OCI-LY3 (cell line): Measurements from ENCODE around the gene XPO5.
A peak's percentile ranks its signal among the peaks of the same experiment; 100 is the strongest.

ENCODE experiments used
- H2AFZ ChIP-seq: fragments of 200-600, 300-600 bp; shearing (Covaris generic); 2 replicates; pipeline ENCODE4 v1.6.0; 2014; ENCODE audit warnings: antibody characterized with exemption, low read depth, low read length
- H3K27ac ChIP-seq: fragments of 200-600, 300-600 bp; sonication (generic); 2 replicates; pipeline ENCODE4 v1.5.1; 2014; ENCODE audit warnings: mild to moderate bottlenecking, low read length, moderate library complexity, mixed read lengths
- H3K27me3 ChIP-seq: fragments of 200-600, 300-600 bp; sonication (generic); 2 replicates; pipeline ENCODE4 v1.6.1; 2014; ENCODE audit warnings: low read depth, low read length, mixed read lengths
- H3K36me3 ChIP-seq: fragments of 200-600, 300-600 bp; sonication (generic); replicated peaks from 2 replicates; pipeline ENCODE3; 2014; ENCODE audit warnings: low read depth, low read length, mixed read lengths
- H3K4me1 ChIP-seq: fragments of 300-600, 200-600 bp; sonication (generic); 2 replicates; pipeline ENCODE4 v1.6.1; 2014; ENCODE audit warnings: low read length, mixed read lengths
- H3K4me2 ChIP-seq: fragments of 200-600, 300-600 bp; sonication (generic); 2 replicates; pipeline ENCODE4 v1.6.1; 2014; ENCODE audit warnings: low read length, mixed read lengths
- H3K4me3 ChIP-seq: fragments of 300-600, 200-600 bp; sonication (generic); 2 replicates; pipeline ENCODE4 v1.5.1; 2014; ENCODE audit warnings: antibody characterized with exemption, mild to moderate bottlenecking, low read length, moderate library complexity
- H3K79me2 ChIP-seq: fragments of 300-600, 200-600 bp; shearing (Covaris generic); 2 replicates; pipeline ENCODE4 v1.6.1; 2014; ENCODE audit warnings: mild to moderate bottlenecking, low read length, mixed read lengths
- H3K9ac ChIP-seq: fragments of 300-600, 200-600 bp; shearing (Covaris generic); 2 replicates; pipeline ENCODE4 v1.6.0; 2014; ENCODE audit warnings: mild to moderate bottlenecking, low read length, moderate library complexity
- H3K9me3 ChIP-seq: fragments of 200-600, 300-600 bp; shearing (Covaris generic); 2 replicates; pipeline ENCODE4 v1.6.1; 2014; ENCODE audit warnings: low read length, mixed read lengths; ENCODE audit not compliant: insufficient read depth
- H4K20me1 ChIP-seq: fragments of 200-600, 300-600 bp; sonication (generic); 2 replicates; pipeline ENCODE4 v1.6.1; 2016; ENCODE audit warnings: low read length, mixed read lengths; ENCODE audit not compliant: insufficient read depth
- CTCF ChIP-seq: fragments of 200-600, 300-600 bp; sonication (generic); IDR thresholded peaks from 2 replicates; pipeline ENCODE4 v1.5.1; 2014; ENCODE audit warnings: antibody characterized with exemption, low read length, low read depth
- EZH2phosphoT487 ChIP-seq: fragments of 200-600 bp; shearing (Covaris generic); IDR thresholded peaks from 2 replicates; pipeline ENCODE4 v1.6.1; 2018; ENCODE audit warnings: antibody characterized with exemption, mixed run types, low read depth

The XPO5 gene

GRCh38 chr6:43506667-43507471 lies 69.0 kb downstream of the XPO5 start:
- Histone ChIP-seq H3K36me3 (peaks cover 28% of the 10 kb centered on the region), H3K27me3 (peaks cover 7% of the 10 kb centered on the region), H3K4me1 (peaks cover 13% of the 10 kb centered on the region; the same call in 1 of the 2 replicates), H3K4me3 (no peak overlapping the region), H4K20me1 (no peaks in the 10 kb centered on the region), H3K27ac (no peak overlapping the region), H3K79me2 (no peaks in the 10 kb centered on the region), H3K9me3 (no peaks in the 10 kb centered on the region), H3K4me2 (no peak overlapping the region), H2AFZ (no peak overlapping the region), H3K9ac (no peak overlapping the region)
- TF ChIP-seq EZH2phosphoT487 (no peak), CTCF (peak; percentile 96)

- Histone ChIP-seq H3K27ac (no peak overlapping the region), H3K4me1 (peaks cover 13% of the 10 kb centered on the region; the same call in 1 of the 2 replicates), H2AFZ (no peak overlapping the region), H3K9me3 (no peaks in the 10 kb centered on the region), H4K20me1 (no peaks in the 10 kb centered on the region), H3K4me2 (no peak overlapping the region), H3K79me2 (no peaks in the 10 kb centered on the region), H3K36me3 (peaks cover 25% of the 10 kb centered on the region), H3K27me3 (peaks cover 7% of the 10 kb centered on the region), H3K9ac (no peak overlapping the region), H3K4me3 (no peak overlapping the region)
- TF ChIP-seq CTCF, result no peak
- no peak for TF ChIP-seq EZH2phosphoT487
Observed at GRCh38 chr6:43506171-43506570, 69.7 kb downstream of the XPO5 start.

- no peak for TF ChIP-seq CTCF
- no peak for TF ChIP-seq EZH2phosphoT487
- H3K4me2 ChIP-seq, result no peak overlapping the region
- H3K4me1 ChIP-seq, result peaks cover 13% of the 10 kb centered on the region; the same call in 1 of the 2 replicates
- no peaks in the 10 kb centered on the region for H3K79me2 ChIP-seq
- peaks cover 29% of the 10 kb centered on the region for H3K36me3 ChIP-seq
- no peak overlapping the region for H3K9ac ChIP-seq
- H3K9me3 ChIP-seq, result no peaks in the 10 kb centered on the region
- no peak overlapping the region for H3K4me3 ChIP-seq
- H3K27me3 ChIP-seq, result peaks cover 7% of the 10 kb centered on the region
- H2AFZ ChIP-seq, result no peak overlapping the region
- no peak overlapping the region for H3K27ac ChIP-seq
- H4K20me1 ChIP-seq, result no peaks in the 10 kb centered on the region
Observed at GRCh38 chr6:43505718-43506117, 70.1 kb downstream of the XPO5 start.

- Histone ChIP-seq H2AFZ (no peak overlapping the region), H3K4me1 (peaks cover 13% of the 10 kb centered on the region; the same call in 1 of the 2 replicates), H3K27me3 (peaks cover 7% of the 10 kb centered on the region), H4K20me1 (no peaks in the 10 kb centered on the region), H3K9ac (no peak overlapping the region), H3K27ac (no peak overlapping the region), H3K9me3 (no peaks in the 10 kb centered on the region), H3K36me3 (peaks cover 30% of the 10 kb centered on the region), H3K4me3 (no peak overlapping the region), H3K79me2 (no peaks in the 10 kb centered on the region), H3K4me2 (no peak overlapping the region)
- TF ChIP-seq CTCF, result no peak
- no peak for TF ChIP-seq EZH2phosphoT487
Observed at GRCh38 chr6:43504756-43505593, 70.9 kb downstream of the XPO5 start.
